Neural cell (in vitro differentiated cells): Measurements from ENCODE around the gene SLC35E3. TPM values are rescaled to one million over a fixed set of nuclear protein-coding genes. Genes with fewer than 3 reads are reported as not detected.

Experiments used
- H2AFZ ChIP-seq: fragments of 200-600, 300-800 bp; sonication (generic), shearing (Covaris generic); 2 replicates; pipeline ENCODE4 v1.6.0; 2014; ENCODE audit warnings: low read depth, mild to moderate bottlenecking, antibody characterized with exemption, low read length, moderate library complexity
- H3F3A ChIP-seq: fragments of 200-600 bp; shearing (Covaris generic); 2 replicates; pipeline ENCODE4 v1.6.1; 2016; ENCODE audit warnings: mild to moderate bottlenecking, moderate library complexity, mixed read lengths, antibody characterized with exemption, low read length; ENCODE audit not compliant: insufficient read depth, poor library complexity, severe bottlenecking
- H3K27ac ChIP-seq: fragments of 200-600, 300-800 bp; sonication (generic), shearing (Covaris generic); 2 replicates; pipeline ENCODE4 v1.5.1; 2014; ENCODE audit warnings: mild to moderate bottlenecking, low read length, moderate library complexity
- H3K27me3 ChIP-seq: fragments of 300-800, 200-600 bp; sonication (generic), shearing (Covaris generic); 2 replicates; pipeline ENCODE4 v1.6.0; 2014; ENCODE audit warnings: mild to moderate bottlenecking, low read depth, low read length, moderate library complexity; ENCODE audit not compliant: insufficient read depth
- H3K36me3 ChIP-seq: fragments of 300-800, 200-600 bp; sonication (generic), shearing (Covaris generic); 2 replicates; pipeline ENCODE4 v1.5.1; 2014; ENCODE audit warnings: mild to moderate bottlenecking, antibody characterized with exemption, low read length, moderate library complexity; ENCODE audit not compliant: insufficient read depth
- H3K4me2 ChIP-seq: fragments of 300-800, 200-600 bp; sonication (generic), shearing (Covaris generic); 2 replicates; pipeline ENCODE4 v1.6.0; 2014; ENCODE audit warnings: mild to moderate bottlenecking, low read length
- H3K4me3 ChIP-seq: fragments of 300-800, 200-600 bp; sonication (generic), shearing (Covaris generic); 2 replicates; pipeline ENCODE4 v1.5.1; 2014; ENCODE audit warnings: mild to moderate bottlenecking, low read length, moderate library complexity
- H3K79me2 ChIP-seq: fragments of 200-600 bp; shearing (Covaris generic); replicated peaks from 2 replicates; pipeline ENCODE4 v1.6.0; 2014; ENCODE audit warnings: mild to moderate bottlenecking, low read length, moderate library complexity; ENCODE audit not compliant: insufficient read depth
- H3K9ac ChIP-seq: fragments of 300-800, 200-600 bp; sonication (generic), shearing (Covaris generic); 2 replicates; pipeline ENCODE4 v1.6.1; 2016; ENCODE audit warnings: mild to moderate bottlenecking, low read length, mixed read lengths
- H3K9me2 ChIP-seq: fragments of 200-600 bp; shearing (Covaris generic); 2 replicates; pipeline ENCODE4 v1.6.1; 2016; ENCODE audit warnings: mild to moderate bottlenecking, low read length, mixed read lengths; ENCODE audit not compliant: insufficient read depth
- H3K9me3 ChIP-seq: fragments of 200-600, 300-800 bp; sonication (generic), shearing (Covaris generic); 2 replicates; pipeline ENCODE4 v1.6.1; 2016; ENCODE audit warnings: mild to moderate bottlenecking, mixed run types, low read length, moderate library complexity, mixed read lengths
- H4K20me1 ChIP-seq: fragments of 200-600 bp; shearing (Covaris generic); 2 replicates; pipeline ENCODE4 v1.6.1; 2016; ENCODE audit warnings: mild to moderate bottlenecking, mixed run types; ENCODE audit not compliant: insufficient read depth
- CTCF ChIP-seq: fragments of 450-650 bp; IDR thresholded peaks from 2 replicates; pipeline ENCODE4 v1.5.1; 2014; ENCODE audit warnings: antibody characterized with exemption, mild to moderate bottlenecking, moderate library complexity; ENCODE audit not compliant: poor library complexity, severe bottlenecking
- EP300 ChIP-seq: fragments of 450-650 bp; conservative IDR thresholded peaks from 2 replicates; pipeline ENCODE4 v1.6.1; 2014; ENCODE audit warnings: antibody characterized with exemption, mild to moderate bottlenecking, moderate library complexity; ENCODE audit not compliant: poor library complexity, severe bottlenecking
- EZH2 ChIP-seq: fragments of 200-600, 300-800 bp; shearing (Covaris generic), sonication (generic); IDR thresholded peaks from 2 replicates; pipeline ENCODE4 v1.6.1; 2014; ENCODE audit warnings: antibody characterized with exemption, low read length, borderline replicate concordance, mild to moderate bottlenecking; ENCODE audit not compliant: insufficient read depth, poor library complexity, severe bottlenecking
- MXI1 ChIP-seq: fragments of 450-650 bp; conservative IDR thresholded peaks from 2 replicates; pipeline ENCODE4 v1.6.1; 2014; ENCODE audit warnings: antibody characterized with exemption, mild to moderate bottlenecking; ENCODE audit not compliant: poor library complexity, severe bottlenecking
- POLR2AphosphoS5 ChIP-seq: IDR thresholded peaks from 2 replicates; pipeline ENCODE4 v1.6.1; 2012
- RAD21 ChIP-seq: fragments of 450-650 bp; conservative IDR thresholded peaks from 2 replicates; pipeline ENCODE4 v1.6.1; 2014; ENCODE audit warnings: antibody characterized with exemption, mild to moderate bottlenecking, moderate library complexity
- SMC3 ChIP-seq: fragments of 450-650 bp; conservative IDR thresholded peaks from 2 replicates; pipeline ENCODE4 v1.6.1; 2014; ENCODE audit warnings: antibody characterized with exemption, mild to moderate bottlenecking, moderate library complexity; ENCODE audit not compliant: poor library complexity
- TAF1 ChIP-seq: IDR thresholded peaks from 2 replicates; pipeline ENCODE4 v1.6.1; 2012; ENCODE audit warnings: low read depth
- polyA plus RNA-seq: library from polyadenylated mRNA; depleted of rRNA; stranded (reverse); fragments of >200 nt; gene quantifications from 2 replicates; pipeline ENCODE4 v1.2.3, GENCODE V29; 2014
- TF ChIP-seq, protein P1 (sequence below): IDR thresholded peaks from 2 replicates; pipeline ENCODE4 v1.6.1; 2012; ENCODE audit warnings: borderline replicate concordance

The SLC35E3 gene
- polyA plus RNA-seq, 1 donor from 2014 or later = 10.5 TPM

DNA sequence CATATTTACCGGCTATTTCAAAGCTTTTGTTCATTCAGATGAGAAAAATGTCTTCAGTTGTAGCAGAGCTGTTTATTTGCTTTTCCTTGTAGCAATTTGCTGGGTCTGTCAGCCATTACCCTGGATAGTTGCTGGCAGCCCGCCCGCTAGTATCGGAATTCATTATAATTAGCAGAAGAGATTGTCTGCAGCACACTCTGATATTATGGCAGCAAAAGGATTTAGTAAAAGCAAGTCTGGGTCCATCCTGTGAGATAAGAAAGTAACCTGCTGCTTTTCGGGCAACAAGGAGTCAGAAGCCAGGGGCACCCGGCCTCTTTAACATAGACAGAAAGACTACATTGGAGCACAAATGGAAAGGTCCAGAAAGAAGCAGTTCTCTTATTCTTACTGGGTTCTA is 6.1 kb upstream of the SLC35E3 start:
- TF ChIP-seq SMC3 (no peak), MXI1 (no peak), EZH2 (no peak), RAD21 (no peak), POLR2AphosphoS5 (no peak), TAF1 (no peak), CTCF (no peak), EP300 (no peak)
- TF ChIP-seq, protein P1, sequence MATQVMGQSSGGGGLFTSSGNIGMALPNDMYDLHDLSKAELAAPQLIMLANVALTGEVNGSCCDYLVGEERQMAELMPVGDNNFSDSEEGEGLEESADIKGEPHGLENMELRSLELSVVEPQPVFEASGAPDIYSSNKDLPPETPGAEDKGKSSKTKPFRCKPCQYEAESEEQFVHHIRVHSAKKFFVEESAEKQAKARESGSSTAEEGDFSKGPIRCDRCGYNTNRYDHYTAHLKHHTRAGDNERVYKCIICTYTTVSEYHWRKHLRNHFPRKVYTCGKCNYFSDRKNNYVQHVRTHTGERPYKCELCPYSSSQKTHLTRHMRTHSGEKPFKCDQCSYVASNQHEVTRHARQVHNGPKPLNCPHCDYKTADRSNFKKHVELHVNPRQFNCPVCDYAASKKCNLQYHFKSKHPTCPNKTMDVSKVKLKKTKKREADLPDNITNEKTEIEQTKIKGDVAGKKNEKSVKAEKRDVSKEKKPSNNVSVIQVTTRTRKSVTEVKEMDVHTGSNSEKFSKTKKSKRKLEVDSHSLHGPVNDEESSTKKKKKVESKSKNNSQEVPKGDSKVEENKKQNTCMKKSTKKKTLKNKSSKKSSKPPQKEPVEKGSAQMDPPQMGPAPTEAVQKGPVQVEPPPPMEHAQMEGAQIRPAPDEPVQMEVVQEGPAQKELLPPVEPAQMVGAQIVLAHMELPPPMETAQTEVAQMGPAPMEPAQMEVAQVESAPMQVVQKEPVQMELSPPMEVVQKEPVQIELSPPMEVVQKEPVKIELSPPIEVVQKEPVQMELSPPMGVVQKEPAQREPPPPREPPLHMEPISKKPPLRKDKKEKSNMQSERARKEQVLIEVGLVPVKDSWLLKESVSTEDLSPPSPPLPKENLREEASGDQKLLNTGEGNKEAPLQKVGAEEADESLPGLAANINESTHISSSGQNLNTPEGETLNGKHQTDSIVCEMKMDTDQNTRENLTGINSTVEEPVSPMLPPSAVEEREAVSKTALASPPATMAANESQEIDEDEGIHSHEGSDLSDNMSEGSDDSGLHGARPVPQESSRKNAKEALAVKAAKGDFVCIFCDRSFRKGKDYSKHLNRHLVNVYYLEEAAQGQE = no peak
- Histone ChIP-seq H3K4me3 (no peak overlapping the region), H3K27me3 (no peaks in the 10 kb centered on the region), H3K9ac (no peak overlapping the region), H3F3A (no peaks in the 10 kb centered on the region), H3K9me2 (no peaks in the 10 kb centered on the region), H3K4me2 (no peak overlapping the region), H3K79me2 (no peaks in the 10 kb centered on the region), H2AFZ (no peak overlapping the region), H4K20me1 (no peaks in the 10 kb centered on the region), H3K27ac (no peak overlapping the region), H3K36me3 (no peaks in the 10 kb centered on the region), H3K9me3 (no peaks in the 10 kb centered on the region)

DNA sequence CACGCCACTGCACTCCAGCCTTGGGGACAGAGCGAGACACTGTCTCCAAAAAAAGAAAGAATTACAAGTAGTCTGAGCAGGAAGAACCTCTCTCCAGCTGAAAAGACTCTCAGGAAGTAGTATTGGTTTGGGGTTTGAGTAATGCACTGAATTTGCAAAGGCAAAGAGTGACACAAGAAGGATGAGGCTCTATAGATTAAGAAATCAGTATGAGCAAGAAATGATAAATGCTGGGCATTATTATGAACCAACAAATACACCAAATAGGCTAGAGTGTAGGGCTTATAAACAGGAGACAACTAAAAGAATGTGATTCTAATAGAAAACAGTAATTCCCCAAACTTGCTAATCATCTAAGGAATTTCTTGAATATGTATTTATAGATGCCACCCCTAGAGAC is 2.6 kb upstream of the SLC35E3 start:
- H3K79me2 ChIP-seq = peaks cover 16% of the 10 kb centered on the region
- H3K4me3 ChIP-seq = no peak overlapping the region
- H3K9me2 ChIP-seq = no peaks in the 10 kb centered on the region
- TF ChIP-seq SMC3 (no peak), EP300 (no peak), POLR2AphosphoS5 (no peak), EZH2 (no peak), TAF1 (no peak), MXI1 (no peak), CTCF (no peak), RAD21 (no peak)
- TF ChIP-seq, protein P1 = no peak
- no peak overlapping the region for H3K27ac ChIP-seq
- H3K27me3 ChIP-seq = no peaks in the 10 kb centered on the region
- H4K20me1 ChIP-seq = no peaks in the 10 kb centered on the region
- no peak overlapping the region for H3K9ac ChIP-seq
- H3F3A ChIP-seq = no peaks in the 10 kb centered on the region
- H3K9me3 ChIP-seq = no peaks in the 10 kb centered on the region
- H2AFZ ChIP-seq = no peak overlapping the region
- H3K36me3 ChIP-seq = no peaks in the 10 kb centered on the region
- no peak overlapping the region for H3K4me2 ChIP-seq
